Measurements from ENCODE around the gene MACROD2.

DNA sequence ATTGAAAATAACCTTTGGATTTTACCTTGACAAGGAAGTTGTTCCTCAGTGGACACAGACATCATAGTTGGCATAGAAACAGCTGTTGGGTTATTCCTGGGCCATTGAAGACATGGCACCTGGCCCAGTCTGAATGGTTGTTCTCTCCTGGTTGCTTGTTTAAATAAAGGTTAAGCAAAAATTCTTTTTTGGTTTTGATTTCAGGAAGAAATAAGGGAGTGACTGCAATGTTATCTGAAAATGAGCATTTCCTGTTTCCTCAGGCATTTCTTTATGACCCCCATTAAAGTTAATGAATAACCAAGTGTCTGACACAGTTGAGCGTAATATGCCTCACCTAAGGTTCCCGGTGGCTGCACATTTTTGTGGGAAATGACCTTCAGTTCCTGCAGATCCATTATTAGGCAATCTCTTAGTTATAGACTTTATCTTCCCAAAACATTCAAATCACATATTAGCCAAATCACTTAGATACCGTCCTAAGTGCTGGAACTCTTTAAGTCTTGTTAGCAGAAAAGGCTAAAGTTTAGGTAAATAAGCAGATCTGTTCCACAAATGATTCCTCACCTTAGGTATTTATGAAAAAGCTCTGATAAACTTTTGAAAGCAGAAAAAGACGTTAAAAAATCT is 990.8 kb downstream of the MACROD2 start:
- no peak for TF ChIP-seq POLR2A (IDR thresholded peaks at IDR 0.05)
- TF ChIP-seq, protein P1, sequence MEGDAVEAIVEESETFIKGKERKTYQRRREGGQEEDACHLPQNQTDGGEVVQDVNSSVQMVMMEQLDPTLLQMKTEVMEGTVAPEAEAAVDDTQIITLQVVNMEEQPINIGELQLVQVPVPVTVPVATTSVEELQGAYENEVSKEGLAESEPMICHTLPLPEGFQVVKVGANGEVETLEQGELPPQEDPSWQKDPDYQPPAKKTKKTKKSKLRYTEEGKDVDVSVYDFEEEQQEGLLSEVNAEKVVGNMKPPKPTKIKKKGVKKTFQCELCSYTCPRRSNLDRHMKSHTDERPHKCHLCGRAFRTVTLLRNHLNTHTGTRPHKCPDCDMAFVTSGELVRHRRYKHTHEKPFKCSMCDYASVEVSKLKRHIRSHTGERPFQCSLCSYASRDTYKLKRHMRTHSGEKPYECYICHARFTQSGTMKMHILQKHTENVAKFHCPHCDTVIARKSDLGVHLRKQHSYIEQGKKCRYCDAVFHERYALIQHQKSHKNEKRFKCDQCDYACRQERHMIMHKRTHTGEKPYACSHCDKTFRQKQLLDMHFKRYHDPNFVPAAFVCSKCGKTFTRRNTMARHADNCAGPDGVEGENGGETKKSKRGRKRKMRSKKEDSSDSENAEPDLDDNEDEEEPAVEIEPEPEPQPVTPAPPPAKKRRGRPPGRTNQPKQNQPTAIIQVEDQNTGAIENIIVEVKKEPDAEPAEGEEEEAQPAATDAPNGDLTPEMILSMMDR (IDR thresholded peaks at IDR 0.05), result no peak

All from body of pancreas (tissue), 4 donors.